ENCODE results near the gene PGBD1. TPM values are rescaled to one million over a fixed set of nuclear protein-coding genes. Genes with fewer than 3 reads are reported as not detected.
A peak's percentile ranks its signal among the peaks of the same experiment; 100 is the strongest.

Gene PGBD1
- total RNA-seq, result 3.0 TPM

DNA sequence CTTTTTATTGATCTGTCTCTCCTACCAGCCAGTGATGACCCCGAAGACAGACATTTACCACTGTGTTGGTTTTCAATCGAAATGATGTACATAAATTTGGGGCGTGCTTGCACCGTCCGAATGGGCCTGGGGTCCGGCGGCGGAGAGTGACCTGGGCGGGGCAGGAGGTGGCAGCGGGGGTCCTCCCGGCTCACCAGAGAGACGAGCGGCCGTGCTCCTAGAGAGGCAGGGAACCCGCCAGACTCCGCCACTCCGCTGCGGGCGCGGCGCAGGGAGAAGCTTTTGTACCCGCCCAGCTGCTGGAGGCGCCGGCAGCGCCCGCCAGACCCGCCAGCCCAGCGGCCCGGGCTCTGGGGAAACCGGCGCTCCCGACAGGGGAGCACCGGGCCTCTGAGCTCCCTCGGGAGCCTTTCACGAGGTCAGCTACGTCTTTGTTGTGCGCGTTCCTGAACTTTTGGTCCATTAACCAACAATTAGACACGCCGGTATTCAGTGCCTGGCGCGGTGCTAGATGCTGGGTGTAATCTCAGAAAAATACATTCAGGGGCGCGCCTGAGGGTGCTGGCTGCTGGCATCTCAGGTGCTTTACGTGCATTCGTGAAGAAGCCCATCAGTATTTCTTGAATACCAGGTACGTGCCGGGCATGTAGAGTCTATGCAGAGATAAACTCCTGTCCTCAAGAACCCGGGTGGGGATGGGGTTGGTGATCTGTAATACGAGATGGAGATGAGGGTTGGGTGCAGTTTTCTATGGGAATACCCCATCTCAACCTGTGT lies at the start of gene PGBD1:
PGBD1 (plus strand) TSS at position 285 of the 777 bp plus-strand sequence. CDS start 2,242 bp downstream, outside the sequence.
- Histone ChIP-seq H3K27me3 (no peaks in the 10 kb centered on the region), H3K36me3 (peaks cover 26 to 35% of the 10 kb centered on the region in 2 donors), H3K9me3 (no peaks in the 10 kb centered on the region), H3K4me1 (peaks cover 0 to 4% of the 10 kb centered on the region in 2 donors), H3K4me3 (peak within 1 kb of the TSS; percentile 68 to 80), H3K27ac (peak within 1 kb of the TSS; percentile 45 to 63)
- TF ChIP-seq, protein P1, sequence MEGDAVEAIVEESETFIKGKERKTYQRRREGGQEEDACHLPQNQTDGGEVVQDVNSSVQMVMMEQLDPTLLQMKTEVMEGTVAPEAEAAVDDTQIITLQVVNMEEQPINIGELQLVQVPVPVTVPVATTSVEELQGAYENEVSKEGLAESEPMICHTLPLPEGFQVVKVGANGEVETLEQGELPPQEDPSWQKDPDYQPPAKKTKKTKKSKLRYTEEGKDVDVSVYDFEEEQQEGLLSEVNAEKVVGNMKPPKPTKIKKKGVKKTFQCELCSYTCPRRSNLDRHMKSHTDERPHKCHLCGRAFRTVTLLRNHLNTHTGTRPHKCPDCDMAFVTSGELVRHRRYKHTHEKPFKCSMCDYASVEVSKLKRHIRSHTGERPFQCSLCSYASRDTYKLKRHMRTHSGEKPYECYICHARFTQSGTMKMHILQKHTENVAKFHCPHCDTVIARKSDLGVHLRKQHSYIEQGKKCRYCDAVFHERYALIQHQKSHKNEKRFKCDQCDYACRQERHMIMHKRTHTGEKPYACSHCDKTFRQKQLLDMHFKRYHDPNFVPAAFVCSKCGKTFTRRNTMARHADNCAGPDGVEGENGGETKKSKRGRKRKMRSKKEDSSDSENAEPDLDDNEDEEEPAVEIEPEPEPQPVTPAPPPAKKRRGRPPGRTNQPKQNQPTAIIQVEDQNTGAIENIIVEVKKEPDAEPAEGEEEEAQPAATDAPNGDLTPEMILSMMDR (IDR thresholded peaks at IDR 0.05), result no peak
- peak in 1 of 2 donors; percentile 82 for DNase-seq (ENCODE audit: low spot score in 2 of 2)
- intact Hi-C loops (cut with DNase I), result loop anchor here (5.0 kb wide), 1 partner anchor 51 kb away; no protein-coding TSS in a partner anchor

DNA sequence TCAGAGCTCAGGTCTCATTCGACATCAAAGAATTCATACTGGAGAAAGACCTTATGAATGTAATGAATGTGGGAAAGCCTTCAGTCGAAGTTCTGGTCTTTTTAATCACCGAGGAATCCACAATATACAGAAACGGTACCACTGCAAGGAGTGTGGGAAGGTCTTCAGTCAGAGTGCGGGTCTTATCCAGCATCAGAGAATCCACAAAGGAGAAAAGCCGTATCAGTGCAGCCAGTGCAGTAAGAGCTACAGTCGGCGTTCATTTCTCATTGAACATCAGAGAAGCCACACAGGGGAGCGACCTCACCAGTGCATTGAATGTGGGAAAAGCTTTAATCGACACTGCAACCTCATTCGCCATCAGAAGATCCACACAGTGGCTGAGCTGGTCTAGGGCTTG lies 48.6 kb upstream of the PGBD1 start:
- Histone ChIP-seq H3K4me1 (no peaks in the 10 kb centered on the region), H3K9me3 (no peaks in the 10 kb centered on the region), H3K27me3 (no peaks in the 10 kb centered on the region), H3K4me3 (no peak overlapping the region), H3K27ac (no peak overlapping the region), H3K36me3 (peaks cover 37 to 55% of the 10 kb centered on the region in 2 donors)
- DNase-seq (ENCODE audit: low spot score in 2 of 2), result no peak
- intact Hi-C loops (cut with DNase I), result no loop called here
- TF ChIP-seq, protein P1 (IDR thresholded peaks at IDR 0.05), result no peak

- intact Hi-C loops (cut with DNase I), result no loop called here
- H3K4me1 ChIP-seq, result no peaks in the 10 kb centered on the region
- DNase-seq (ENCODE audit: low spot score in 2 of 2), result no peak
- H3K27me3 ChIP-seq, result no peaks in the 10 kb centered on the region
- no peak overlapping the region for H3K4me3 ChIP-seq
- peaks cover 23 to 31% of the 10 kb centered on the region in 2 donors for H3K36me3 ChIP-seq
- TF ChIP-seq, protein P1 (IDR thresholded peaks at IDR 0.05), result no peak
- H3K27ac ChIP-seq, result no peak overlapping the region
- H3K9me3 ChIP-seq, result no peaks in the 10 kb centered on the region
Observed at GRCh38 chr6:28235912-28236452, 45.4 kb upstream of the PGBD1 start.

DNA sequence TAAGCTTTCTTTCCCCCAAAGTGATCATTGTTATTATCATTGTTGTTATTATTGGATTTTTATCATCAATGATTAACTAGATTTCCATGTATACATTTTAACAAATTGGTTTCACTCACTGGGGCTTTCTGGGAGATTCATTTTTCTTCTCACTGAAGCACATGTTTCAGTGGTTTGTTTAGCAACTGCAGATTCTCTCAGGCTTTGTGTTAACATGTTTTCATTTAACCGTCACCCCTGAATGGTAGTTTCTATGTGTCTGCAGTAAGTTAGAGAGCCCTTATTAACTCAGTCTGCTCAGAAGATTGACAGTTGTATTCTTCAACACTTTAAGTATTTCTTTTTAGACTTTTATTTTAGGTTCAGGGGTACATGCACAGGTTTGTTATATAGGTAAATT lies 41.7 kb upstream of the PGBD1 start:
- intact Hi-C loops (cut with DNase I), result no loop called here
- Histone ChIP-seq H3K4me3 (no peak overlapping the region), H3K36me3 (peaks cover 7 to 8% of the 10 kb centered on the region in 2 donors), H3K27ac (no peak overlapping the region), H3K9me3 (no peaks in the 10 kb centered on the region), H3K27me3 (no peaks in the 10 kb centered on the region), H3K4me1 (no peaks in the 10 kb centered on the region)
- TF ChIP-seq, protein P1 (IDR thresholded peaks at IDR 0.05), result no peak
- no peak for DNase-seq (ENCODE audit: low spot score in 2 of 2)

DNA sequence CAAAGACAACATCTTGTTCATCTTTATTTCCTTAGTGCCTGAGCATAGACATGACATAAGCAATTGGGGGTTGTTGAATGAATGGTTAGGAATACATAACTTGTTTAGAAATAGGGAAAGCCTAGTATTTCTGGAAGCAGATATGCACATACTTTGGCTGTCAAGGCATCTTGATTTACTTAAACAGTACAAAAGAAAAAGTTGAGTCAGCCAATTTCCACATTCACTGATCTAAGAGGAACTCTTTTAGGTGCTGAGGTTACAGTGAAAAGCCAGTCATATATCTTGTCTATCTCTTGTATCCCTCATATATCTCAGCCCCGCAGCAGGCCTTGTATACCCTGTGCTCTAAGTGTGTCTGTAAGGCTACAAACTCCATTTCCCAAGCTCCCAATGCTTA lies 40.9 kb upstream of the PGBD1 start:
- no peak for DNase-seq (ENCODE audit: low spot score in 2 of 2)
- H3K27me3 ChIP-seq, result no peaks in the 10 kb centered on the region

More for the DNA sequence above, 40.9 kb upstream of the PGBD1 start:
- no peaks in the 10 kb centered on the region for H3K9me3 ChIP-seq
- TF ChIP-seq, protein P1 (IDR thresholded peaks at IDR 0.05), result no peak
- H3K36me3 ChIP-seq, result peaks cover 14 to 16% of the 10 kb centered on the region in 2 donors
- no peaks in the 10 kb centered on the region for H3K4me1 ChIP-seq
- no peak overlapping the region for H3K27ac ChIP-seq
- intact Hi-C loops (cut with DNase I), result no loop called here
- H3K4me3 ChIP-seq, result no peak overlapping the region

All from ascending aorta (tissue), 2 donors.